IMR-90 (cell line): Measurements from ENCODE around the gene RFC2. TPM values are rescaled to one million over a fixed set of nuclear protein-coding genes. Genes with fewer than 3 reads are reported as not detected.

Experiments
- ATAC-seq: fragments of 200-7000 bp; cut with Tn5 transposase; 2 replicates; pipeline ENCODE4 v1.9.1; 2020; ENCODE audit warnings: low read depth, mild to moderate bottlenecking, moderate library complexity
- BruUV-seq: library from RNA; stranded (reverse); fragments of 400-500 nt; replicated peaks from 2 replicates; lab custom pipeline; 2021; lab: Mats Ljungman, UMichigan
- CTCF ChIA-PET: fragments of 300-600 bp; formaldehyde crosslinking; extraction: SDS; loops from one replicate; lab custom pipeline; 2021; ENCODE audit warnings: antibody characterized with exemption; lab: Yijun Ruan, JAX
- POLR2A ChIA-PET: fragments of 300-600 bp; sonication (Branson Sonifier 250); formaldehyde crosslinking; loops from one replicate; lab custom pipeline; 2022; ENCODE audit warnings: antibody characterized with exemption; ENCODE audit not compliant: unreplicated experiment; lab: Charles Lee
- DNase-seq: peaks from one replicate; pipeline ENCODE4 v3.0.0; 2013
- H2AFZ ChIP-seq: replicated peaks from 2 replicates; pipeline ENCODE3; 2013; ENCODE audit warnings: low read length, mild to moderate bottlenecking; ENCODE audit not compliant: poor library complexity
- H2AK5ac ChIP-seq: 2 replicates; pipeline ENCODE4 v1.6.1; 2013; ENCODE audit warnings: low read depth, low read length, inconsistent platforms
- H2AK9ac ChIP-seq: replicated peaks from 2 replicates; pipeline ENCODE3; 2013; ENCODE audit warnings: mild to moderate bottlenecking, low read depth, low read length, moderate library complexity; ENCODE audit not compliant: poor library complexity
- H2BK120ac ChIP-seq: 2 replicates; pipeline ENCODE4 v1.6.1; 2013; ENCODE audit warnings: low read depth, low read length, inconsistent platforms
- H2BK15ac ChIP-seq: 3 replicates; pipeline ENCODE4 v1.6.1; 2013; ENCODE audit warnings: low read depth, low read length, inconsistent platforms
- H2BK20ac ChIP-seq: 2 replicates; pipeline ENCODE4 v1.6.1; 2013; ENCODE audit warnings: low read depth, mild to moderate bottlenecking, inconsistent platforms, low read length, moderate library complexity
- H2BK5ac ChIP-seq: 2 replicates; pipeline ENCODE4 v1.6.1; 2013; ENCODE audit warnings: mild to moderate bottlenecking, low read depth, low read length, inconsistent platforms; ENCODE audit not compliant: poor library complexity, severe bottlenecking
- H3K14ac ChIP-seq: replicated peaks from 2 replicates; pipeline ENCODE4 v1.6.1; 2013; ENCODE audit warnings: low read depth, low read length, inconsistent platforms
- H3K18ac ChIP-seq: 2 replicates; pipeline ENCODE4 v1.6.1; 2013; ENCODE audit warnings: low read depth, low read length, control low read depth
- H3K23ac ChIP-seq: 2 replicates; pipeline ENCODE4 v1.6.1; 2013; ENCODE audit warnings: low read depth, low read length, inconsistent platforms
- H3K27ac ChIP-seq: 2 replicates; pipeline ENCODE4 v1.5.1; 2013; ENCODE audit warnings: mild to moderate bottlenecking, control low read depth, low read length; ENCODE audit not compliant: insufficient read depth
- H3K27me3 ChIP-seq: 2 replicates; pipeline ENCODE4 v1.6.1; 2013; ENCODE audit warnings: low read length; ENCODE audit not compliant: control insufficient read depth, insufficient read depth
- H3K36me3 ChIP-seq: 2 replicates; pipeline ENCODE4 v1.6.1; 2013; ENCODE audit warnings: low read length, mixed read lengths; ENCODE audit not compliant: control insufficient read depth, insufficient read depth
- H3K4ac ChIP-seq: 2 replicates; pipeline ENCODE4 v1.6.1; 2013; ENCODE audit warnings: low read depth, low read length, inconsistent platforms
- H3K4me1 ChIP-seq: 2 replicates; pipeline ENCODE4 v1.6.1; 2013; ENCODE audit warnings: low read length, mixed read lengths; ENCODE audit not compliant: control insufficient read depth, insufficient read depth
- H3K4me2 ChIP-seq: 2 replicates; pipeline ENCODE4 v1.6.1; 2013; ENCODE audit warnings: low read depth, mild to moderate bottlenecking, control low read depth, low read length, moderate library complexity
- H3K4me3 ChIP-seq: 2 replicates; pipeline ENCODE4 v1.5.1; 2013; ENCODE audit warnings: low read depth, mild to moderate bottlenecking, control low read depth, low read length, moderate library complexity; ENCODE audit not compliant: insufficient read depth
- H3K56ac ChIP-seq: 2 replicates; pipeline ENCODE4 v1.6.1; 2013; ENCODE audit warnings: low read length, inconsistent platforms; ENCODE audit not compliant: insufficient read depth; ENCODE audit errors: extremely low read depth
- H3K79me1 ChIP-seq, 2 experiments: 2 replicates each; pipeline ENCODE4 v1.6.1; 2013; ENCODE audit warnings: low read length in 2 of 2, inconsistent platforms in 1 of 2, low read depth in 1 of 2
- H3K9ac ChIP-seq: 2 replicates; pipeline ENCODE4 v1.6.1; 2013; ENCODE audit warnings: low read depth, low read length, control low read depth
- H3K9me1 ChIP-seq: 2 replicates; pipeline ENCODE4 v1.6.1; 2013; ENCODE audit warnings: low read length, inconsistent platforms; ENCODE audit not compliant: insufficient read depth
- H3K9me3 ChIP-seq: 2 replicates; pipeline ENCODE4 v1.6.1; 2013; ENCODE audit warnings: low read length; ENCODE audit not compliant: control insufficient read depth, insufficient read depth
- H4K20me1 ChIP-seq: 2 replicates; pipeline ENCODE4 v1.6.1; 2013; ENCODE audit warnings: low read length, inconsistent platforms; ENCODE audit not compliant: insufficient read depth
- H4K5ac ChIP-seq: 2 replicates; pipeline ENCODE4 v1.6.1; 2013; ENCODE audit warnings: mild to moderate bottlenecking, low read depth, low read length, control low read depth
- H4K8ac ChIP-seq, 2 experiments: 2 replicates each; pipeline ENCODE4 v1.6.1; 2013; ENCODE audit warnings: low read depth in 2 of 2, low read length in 2 of 2, control low read depth in 1 of 2, inconsistent platforms in 1 of 2
- H4K91ac ChIP-seq: 2 replicates; pipeline ENCODE4 v1.6.1; 2013; ENCODE audit warnings: low read depth, low read length, inconsistent platforms; ENCODE audit not compliant: insufficient read depth
- BHLHE40 ChIP-seq: fragments of 150-350 bp; IDR thresholded peaks from 2 replicates; pipeline ENCODE4 v1.6.1; 2016; ENCODE audit warnings: mild to moderate bottlenecking, low read depth, low read length
- ELK1 ChIP-seq: fragments of 150-350 bp; IDR thresholded peaks from 2 replicates; pipeline ENCODE4 v1.6.1; 2016; ENCODE audit warnings: low read depth, mild to moderate bottlenecking, low read length, moderate library complexity, borderline replicate concordance
- FOS ChIP-seq: fragments of 150-350 bp; IDR thresholded peaks from 2 replicates; pipeline ENCODE4 v1.6.1; 2016; ENCODE audit warnings: low read depth, low read length
- RAD21 ChIP-seq: IDR thresholded peaks from 2 replicates; pipeline ENCODE4 v1.6.1; 2012; ENCODE audit warnings: low read length, improper control_type of control experiment
- RCOR1 ChIP-seq: IDR thresholded peaks from 2 replicates; pipeline ENCODE4 v1.6.1; 2012; ENCODE audit warnings: mild to moderate bottlenecking, low read length, improper control_type of control experiment; ENCODE audit not compliant: insufficient replicate concordance
- WGBS, 2 experiments: methylation state at CpG; one replicate each; pipeline versions ENCODE4 v1.1.5 to v1.1.7; 2013; ENCODE audit warnings: missing lambda C conversion rate in 2 of 2; ENCODE audit not compliant: insufficient read length in 1 of 2; ENCODE audit errors: extremely low coverage in 2 of 2; 5-methylcytosine and 5-hydroxymethylcytosine counted together
- dilution Hi-C: fragments of 300-500 bp; cut with HindIII; formaldehyde crosslinking; loops from one replicate; pipeline ENCODE4 v1.14.3; 2018; ENCODE audit warnings: low sequenced_read_pairs; ENCODE audit not compliant: unreplicated experiment
- in situ Hi-C: fragments of 300-500 bp; cut with MboI; formaldehyde crosslinking; loops from 3 replicates; pipeline ENCODE4 v1.14.3; 2019; ENCODE audit warnings: low sequenced_read_pairs, inconsistent platforms, mixed read lengths
- intact Hi-C: fragments of 100-400 bp; cut with micrococcal nuclease; formaldehyde crosslinking; loops from 2 replicates; pipeline ENCODE4 v1.10.0; 2022
- polyA plus RNA-seq, 3 experiments: library from polyadenylated mRNA; depleted of rRNA; stranded (reverse); fragments of >200 nt; gene quantifications; 2 replicates each; pipeline ENCODE4 v1.2.3, GENCODE V29; 2012; ENCODE audit warnings: low replicate concordance in 1 of 3
- total RNA-seq: library from RNA; depleted of rRNA; stranded (reverse); fragments of >200 nt; gene quantifications from 2 replicates; pipeline ENCODE4 v1.2.3, GENCODE V29; 2012
- TF ChIP-seq, protein P1 (sequence below): fragments of 150-350 bp; IDR thresholded peaks from 2 replicates; pipeline ENCODE4 v1.6.1; 2017; ENCODE audit warnings: mild to moderate bottlenecking, antibody characterized with exemption, low read length, low read depth

RFC2 gene
- total and polyA plus RNA-seq, 2 of the 4 experiments (the other 2 are of a cell fraction), result 25.2 to 37.8 TPM

DNA sequence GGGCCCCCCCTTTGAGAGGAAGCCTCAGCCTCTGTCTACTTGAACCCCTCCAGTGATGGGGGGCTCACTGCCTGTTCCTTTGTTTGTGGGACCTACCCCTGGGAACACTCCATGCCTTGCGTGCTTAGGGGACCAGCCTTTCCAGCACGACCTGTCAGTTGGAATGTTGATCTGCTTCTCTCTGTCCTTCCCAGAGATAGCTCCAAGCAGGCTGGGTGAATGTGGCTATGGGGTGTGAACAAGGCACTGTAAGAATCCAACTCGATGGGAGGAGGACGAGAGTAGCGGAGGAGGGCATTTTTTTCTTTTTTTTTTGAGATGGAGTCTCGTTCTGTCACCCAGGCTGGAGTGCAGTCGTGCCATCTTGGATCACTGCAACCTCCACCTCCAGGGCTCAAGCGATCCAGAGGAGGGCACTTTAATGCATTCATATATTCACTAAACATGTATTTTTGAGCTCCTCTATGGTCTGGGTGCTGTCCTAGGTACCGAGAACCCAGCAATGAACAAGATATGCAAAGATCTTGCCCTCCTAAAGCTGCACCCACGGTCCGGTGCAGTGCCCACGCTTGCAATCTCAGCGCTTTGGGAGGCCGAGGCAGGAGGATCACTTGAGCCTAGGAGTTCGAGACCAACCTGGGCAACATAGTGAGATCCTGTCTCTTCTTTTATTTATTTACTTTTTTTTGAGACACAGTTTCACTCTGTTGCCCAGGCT is 43.5 kb upstream of the RFC2 start (continued):
- TF ChIP-seq BHLHE40, result no peak

GRCh38 chr7:74294191-74294998 is 40.2 kb upstream of the RFC2 start:
- Histone ChIP-seq H3K36me3 (0 out of 2 replicates have a peak, but pooled peaks cover 3% of the 10 kb centered on the region), H2BK120ac (no peak overlapping the region), H4K8ac (peak overlapping the region in 1 of 2 experiments; percentile 22; a peak in 1 of 4 replicates), H3K56ac (no peak overlapping the region), H3K79me1 (peaks cover 11 to 90% of the 10 kb centered on the region in 2 experiments), H3K27me3 (no peaks in the 10 kb centered on the region), H3K4me1 (peaks cover 19% of the 10 kb centered on the region), H4K20me1 (peaks cover 93% of the 10 kb centered on the region), H3K9ac (no peak overlapping the region), H3K23ac (peak overlapping the region; percentile 56; the same call in 1 of the 2 replicates), H4K5ac (no peak overlapping the region), H4K91ac (no peak overlapping the region), H3K4ac (peak overlapping the region; percentile 38; the same call in 1 of the 2 replicates), H3K27ac (no peak overlapping the region), H2BK20ac (no peak overlapping the region), H3K4me2 (peak overlapping the region; percentile 4), H3K14ac (peak overlapping the region; percentile 69), H2AK9ac (no peak overlapping the region), H2BK5ac (no peak overlapping the region), H2AFZ (peak overlapping the region; percentile 62), H3K9me3 (no peaks in the 10 kb centered on the region), H2AK5ac (no peak overlapping the region), H3K9me1 (peaks cover 24% of the 10 kb centered on the region), H3K18ac (no peak overlapping the region), H3K4me3 (no peak overlapping the region), H2BK15ac (no peak overlapping the region)
- ChIA-PET CTCF (no interaction called here), POLR2A (no interaction called here)
- WGBS, 2 experiments, result 20% methylated on average over 10 of the region's 17 CpGs; no CpG with 5 or more reads in 1 of the 2 experiments
- BruUV-seq, result no TSS peak
- DNase-seq, result no peak
- in situ Hi-C loops (no loop called here), dilution Hi-C loops (no loop called here), intact Hi-C loops (loop anchor here (5.0 kb wide), 1 partner anchor 87 kb away; no protein-coding TSS in a partner anchor)
- TF ChIP-seq FOS (no peak), RAD21 (no peak), BHLHE40 (no peak), RCOR1 (no peak), ELK1 (no peak)
- TF ChIP-seq, protein P1, sequence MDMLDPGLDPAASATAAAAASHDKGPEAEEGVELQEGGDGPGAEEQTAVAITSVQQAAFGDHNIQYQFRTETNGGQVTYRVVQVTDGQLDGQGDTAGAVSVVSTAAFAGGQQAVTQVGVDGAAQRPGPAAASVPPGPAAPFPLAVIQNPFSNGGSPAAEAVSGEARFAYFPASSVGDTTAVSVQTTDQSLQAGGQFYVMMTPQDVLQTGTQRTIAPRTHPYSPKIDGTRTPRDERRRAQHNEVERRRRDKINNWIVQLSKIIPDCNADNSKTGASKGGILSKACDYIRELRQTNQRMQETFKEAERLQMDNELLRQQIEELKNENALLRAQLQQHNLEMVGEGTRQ, result no peak
- no peak; the same call in 1 of the 2 replicates for ATAC-seq
